ENCODE data around the gene GDPD4.

GDPD4 gene

GRCh38 chr11:77320351-77320750 is 18.9 kb upstream of the GDPD4 start (continued):
- TF ChIP-seq, protein P1, sequence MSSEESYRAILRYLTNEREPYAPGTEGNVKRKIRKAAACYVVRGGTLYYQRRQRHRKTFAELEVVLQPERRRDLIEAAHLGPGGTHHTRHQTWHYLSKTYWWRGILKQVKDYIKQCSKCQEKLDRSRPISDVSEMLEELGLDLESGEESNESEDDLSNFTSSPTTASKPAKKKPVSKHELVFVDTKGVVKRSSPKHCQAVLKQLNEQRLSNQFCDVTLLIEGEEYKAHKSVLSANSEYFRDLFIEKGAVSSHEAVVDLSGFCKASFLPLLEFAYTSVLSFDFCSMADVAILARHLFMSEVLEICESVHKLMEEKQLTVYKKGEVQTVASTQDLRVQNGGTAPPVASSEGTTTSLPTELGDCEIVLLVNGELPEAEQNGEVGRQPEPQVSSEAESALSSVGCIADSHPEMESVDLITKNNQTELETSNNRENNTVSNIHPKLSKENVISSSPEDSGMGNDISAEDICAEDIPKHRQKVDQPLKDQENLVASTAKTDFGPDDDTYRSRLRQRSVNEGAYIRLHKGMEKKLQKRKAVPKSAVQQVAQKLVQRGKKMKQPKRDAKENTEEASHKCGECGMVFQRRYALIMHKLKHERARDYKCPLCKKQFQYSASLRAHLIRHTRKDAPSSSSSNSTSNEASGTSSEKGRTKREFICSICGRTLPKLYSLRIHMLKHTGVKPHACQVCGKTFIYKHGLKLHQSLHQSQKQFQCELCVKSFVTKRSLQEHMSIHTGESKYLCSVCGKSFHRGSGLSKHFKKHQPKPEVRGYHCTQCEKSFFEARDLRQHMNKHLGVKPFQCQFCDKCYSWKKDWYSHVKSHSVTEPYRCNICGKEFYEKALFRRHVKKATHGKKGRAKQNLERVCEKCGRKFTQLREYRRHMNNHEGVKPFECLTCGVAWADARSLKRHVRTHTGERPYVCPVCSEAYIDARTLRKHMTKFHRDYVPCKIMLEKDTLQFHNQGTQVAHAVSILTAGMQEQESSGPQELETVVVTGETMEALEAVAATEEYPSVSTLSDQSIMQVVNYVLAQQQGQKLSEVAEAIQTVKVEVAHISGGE (tag by site-specific recombination; conservative IDR thresholded peaks at IDR 0.05; ENCODE audit: low read depth): no peak
- no peak for TF ChIP-seq ZNF184 (tag by site-specific recombination; IDR thresholded peaks at IDR 0.05)
- no peak for TF ChIP-seq ZNF48 (tag by site-specific recombination; IDR thresholded peaks at IDR 0.05)
- no peak for TF ChIP-seq ZNF768 (tag by site-specific recombination; IDR thresholded peaks at IDR 0.05)
- TF ChIP-seq MZF1 (tag by site-specific recombination; IDR thresholded peaks at IDR 0.05; ENCODE audit: borderline replicate concordance): no peak
- TF ChIP-seq ZNF785 (tag by site-specific recombination; IDR thresholded peaks at IDR 0.05): no peak
- TF ChIP-seq ZNF513 (tag by site-specific recombination; IDR thresholded peaks at IDR 0.05): no peak

DNA sequence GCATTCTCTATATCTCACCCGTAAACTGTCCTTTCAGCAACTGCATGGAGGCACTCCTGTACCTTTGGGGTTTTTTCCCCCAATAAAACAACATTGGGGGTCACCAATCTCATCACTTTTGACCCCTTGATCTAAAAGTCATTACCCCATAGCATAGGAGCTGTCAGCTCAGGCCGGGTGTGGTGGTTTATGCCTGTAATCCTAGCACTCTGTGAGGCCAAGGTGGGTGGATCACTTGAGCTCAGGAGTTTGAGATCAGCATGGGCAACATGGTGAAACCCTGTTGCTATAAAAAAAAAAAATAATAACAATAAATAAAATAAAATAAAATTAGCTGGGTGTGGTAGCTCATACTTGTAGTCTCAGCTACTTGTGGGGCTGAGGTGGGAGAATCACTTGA is 17.1 kb upstream of the GDPD4 start:
- Histone ChIP-seq H3K4me1 (ENCODE audit: control insufficient read depth, insufficient read depth, low read length) (no peaks in the 10 kb centered on the region), H3K27ac (ENCODE audit: extremely low read depth, low read depth, low read length) (no peak overlapping the region), H3K36me3 (ENCODE audit: control insufficient read depth in 2 of 2, insufficient read depth in 1 of 2, low read length in 2 of 2) (peaks cover 0 to 15% of the 10 kb centered on the region in 2 experiments; a peak in 1 of 3 replicates), H3K9me3 (ENCODE audit: control insufficient read depth, insufficient read depth, low read depth, low read length) (no peaks in the 10 kb centered on the region), H3K4me3 (ENCODE audit: low read depth, low read length) (no peak overlapping the region)
- TF ChIP-seq ZNF580 (tag by site-specific recombination; IDR thresholded peaks at IDR 0.05) (no peak), ZNF280C (tag by site-specific recombination; IDR thresholded peaks at IDR 0.05) (no peak)
- POLR2A ChIA-PET: no interaction called here
- CTCF ChIA-PET: interaction anchor here (0.6 kb wide), 1 partner anchor 123 kb away, joined by 3 read pairs; no protein-coding TSS in a partner anchor

DNA sequence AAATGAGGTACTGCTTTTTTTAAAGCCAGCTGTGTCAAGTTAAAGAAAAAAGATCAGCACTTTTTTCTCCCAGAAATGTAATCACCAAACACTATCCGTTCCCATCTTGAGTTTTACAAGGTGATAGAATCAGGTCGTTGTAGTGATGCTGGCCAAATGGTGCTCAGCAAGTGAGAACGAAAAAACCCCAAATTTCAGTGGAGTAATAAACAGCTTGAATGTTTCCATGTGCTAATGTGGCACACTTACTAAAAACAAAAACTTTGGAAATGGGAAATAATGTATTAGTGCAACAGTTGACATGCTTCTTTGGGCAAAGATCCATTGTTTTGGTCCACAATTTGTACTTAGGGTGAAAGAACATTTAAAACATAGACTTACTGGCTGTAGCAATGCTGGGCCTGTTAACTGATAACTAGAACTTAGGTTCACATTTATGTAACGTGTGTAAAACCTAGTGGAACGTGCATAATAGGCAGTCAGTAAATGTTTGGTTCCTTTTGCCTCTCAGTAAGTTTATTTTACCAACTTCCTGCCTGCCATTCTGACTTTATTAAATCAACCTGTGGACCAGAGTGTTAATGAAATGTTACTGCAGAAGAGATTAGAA is 15.4 kb upstream of the GDPD4 start:
- Histone ChIP-seq H3K9me3 (ENCODE audit: control insufficient read depth, insufficient read depth, low read depth, low read length) (no peaks in the 10 kb centered on the region), H3K4me1 (ENCODE audit: control insufficient read depth, insufficient read depth, low read length) (no peaks in the 10 kb centered on the region), H3K4me3 (ENCODE audit: low read depth, low read length) (no peak overlapping the region), H3K27ac (ENCODE audit: extremely low read depth, low read depth, low read length) (no peak overlapping the region), H3K36me3 (ENCODE audit: control insufficient read depth in 2 of 2, insufficient read depth in 1 of 2, low read length in 2 of 2) (no peaks in the 10 kb centered on the region)
- no peak for TF ChIP-seq MEIS1 (CRISPR knock-in tag; IDR thresholded peaks at IDR 0.05; ENCODE audit: borderline replicate concordance)
- ChIA-PET POLR2A (no interaction called here), CTCF (no interaction called here)

- Histone ChIP-seq H3K4me1 (ENCODE audit: control insufficient read depth, insufficient read depth, low read length) (no peaks in the 10 kb centered on the region), H3K27ac (ENCODE audit: extremely low read depth, low read depth, low read length) (no peak overlapping the region), H3K4me3 (ENCODE audit: low read depth, low read length) (no peak overlapping the region), H3K9me3 (ENCODE audit: control insufficient read depth, insufficient read depth, low read depth, low read length) (no peaks in the 10 kb centered on the region), H3K36me3 (ENCODE audit: control insufficient read depth in 2 of 2, insufficient read depth in 1 of 2, low read length in 2 of 2) (no peaks in the 10 kb centered on the region)
- ChIA-PET POLR2A (no interaction called here), CTCF (no interaction called here)
- no peak for TF ChIP-seq ZNF585B (tag by site-specific recombination; IDR thresholded peaks at IDR 0.05)
- TF ChIP-seq ZSCAN30 (tag by site-specific recombination; IDR thresholded peaks at IDR 0.05): no peak
- no peak for TF ChIP-seq ZFP69B (tag by site-specific recombination; IDR thresholded peaks at IDR 0.05)
- no peak for TF ChIP-seq TRIM28 (IDR thresholded peaks at IDR 0.05; ENCODE audit: borderline replicate concordance, low read length)
These were observed 10.6 kb upstream of the GDPD4 start for GRCh38 chr11:77312107-77312506.

Data from HEK293 (cell line).